GM19023 (cell line): Measurements from ENCODE around the gene REC8.

Experiments
- ATAC-seq: cut with Tn5 transposase; IDR thresholded peaks from one replicate; pipeline ENCODE4 v1.9.1; 2021; ENCODE audit warnings: mild to moderate bottlenecking, moderate library complexity; ENCODE audit not compliant: unreplicated experiment

Gene REC8

DNA sequence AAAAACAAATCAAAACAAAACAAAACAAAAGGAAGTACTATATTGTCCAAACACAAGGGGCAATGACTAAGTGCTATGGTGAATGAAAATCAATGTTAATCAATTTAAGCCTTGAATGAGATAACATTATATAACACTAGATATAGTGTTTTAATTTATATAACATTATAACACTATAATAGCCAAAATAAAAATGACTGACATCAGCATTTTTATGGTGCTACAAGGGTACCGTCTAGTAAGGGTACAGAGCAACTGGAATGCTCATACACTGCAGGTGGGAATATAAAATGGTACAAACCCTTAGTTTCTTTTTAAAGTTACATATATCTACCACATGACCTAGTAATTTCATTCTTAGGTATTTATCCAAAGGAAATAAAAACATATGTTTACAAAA lies 54.6 kb downstream of the REC8 start:
- no peak for ATAC-seq

- ATAC-seq = no peak
These were observed 57.0 kb downstream of the REC8 start for GRCh38 chr14:24228902-24229301.
